ENCODE results near the gene CAND2. TPM values are rescaled to one million over a fixed set of nuclear protein-coding genes. Genes with fewer than 3 reads are reported as not detected.

CAND2 gene
- total and polyA plus RNA-seq, 2 donors: 0.42 to 1.4 TPM

GRCh38 chr3:12766541-12766940 lies 29.9 kb upstream of the CAND2 start:
- H3K27ac ChIP-seq (ENCODE audit: low read depth in 1 of 2, low read length in 1 of 2): no peak overlapping the region
- DNase-seq (ENCODE audit: low read depth in 6 of 9, low spot score in 9 of 9): no peak
- H3K36me3 ChIP-seq (ENCODE audit: control insufficient read depth in 2 of 2, insufficient read depth in 2 of 2, low read length in 1 of 2): no peaks in the 10 kb centered on the region
- H3K27me3 ChIP-seq (ENCODE audit: control insufficient read depth in 2 of 2, insufficient read depth in 1 of 2, low read length in 1 of 2): no peaks in the 10 kb centered on the region
- H3K9me3 ChIP-seq (ENCODE audit: control insufficient read depth in 2 of 2, insufficient read depth in 1 of 2, low read length in 1 of 2): no peaks in the 10 kb centered on the region
- no peaks in the 10 kb centered on the region for H3K4me1 ChIP-seq (ENCODE audit: control insufficient read depth in 2 of 2, insufficient read depth in 2 of 2, low read length in 2 of 2)
- 96% methylated on average over 6 of the region's 6 CpGs for WGBS
- no peak overlapping the region for H3K4me3 ChIP-seq (ENCODE audit: low read length in 2 of 2)

GRCh38 chr3:12768579-12769527 lies 27.6 kb upstream of the CAND2 start:
- no peak for DNase-seq (ENCODE audit: low read depth in 6 of 9, low spot score in 9 of 9)
- WGBS: 89% methylated on average over 52 of the region's 54 CpGs

GRCh38 chr3:12769761-12770160 lies 26.7 kb upstream of the CAND2 start:
- H3K4me3 ChIP-seq (ENCODE audit: low read length in 2 of 2): no peak overlapping the region
- peaks cover 0 to 2% of the 10 kb centered on the region in 2 donors for H3K27me3 ChIP-seq (ENCODE audit: control insufficient read depth in 2 of 2, insufficient read depth in 1 of 2, low read length in 1 of 2)
- no peaks in the 10 kb centered on the region for H3K4me1 ChIP-seq (ENCODE audit: control insufficient read depth in 2 of 2, insufficient read depth in 2 of 2, low read length in 2 of 2)
- H3K27ac ChIP-seq (ENCODE audit: low read depth in 1 of 2, low read length in 1 of 2): no peak overlapping the region
- no peak for DNase-seq (ENCODE audit: low read depth in 6 of 9, low spot score in 9 of 9)
- H3K36me3 ChIP-seq (ENCODE audit: control insufficient read depth in 2 of 2, insufficient read depth in 2 of 2, low read length in 1 of 2): no peaks in the 10 kb centered on the region
- H3K9me3 ChIP-seq (ENCODE audit: control insufficient read depth in 2 of 2, insufficient read depth in 1 of 2, low read length in 1 of 2): no peaks in the 10 kb centered on the region
- 90% methylated on average over 2 of the region's 2 CpGs for WGBS

More at GRCh38 chr3:12768579-12769527, 27.6 kb upstream of the CAND2 start:
- Histone ChIP-seq H3K27me3 (ENCODE audit: control insufficient read depth in 2 of 2, insufficient read depth in 1 of 2, low read length in 1 of 2) (no peaks in the 10 kb centered on the region), H3K9me3 (ENCODE audit: control insufficient read depth in 2 of 2, insufficient read depth in 1 of 2, low read length in 1 of 2) (no peaks in the 10 kb centered on the region), H3K4me1 (ENCODE audit: control insufficient read depth in 2 of 2, insufficient read depth in 2 of 2, low read length in 2 of 2) (no peaks in the 10 kb centered on the region), H3K27ac (ENCODE audit: low read depth in 1 of 2, low read length in 1 of 2) (no peak overlapping the region), H3K36me3 (ENCODE audit: control insufficient read depth in 2 of 2, insufficient read depth in 2 of 2, low read length in 1 of 2) (no peaks in the 10 kb centered on the region), H3K4me3 (ENCODE audit: low read length in 2 of 2) (no peak overlapping the region)

- Histone ChIP-seq H3K27me3 (ENCODE audit: control insufficient read depth in 2 of 2, insufficient read depth in 1 of 2, low read length in 1 of 2) (peaks cover 0 to 2% of the 10 kb centered on the region in 2 donors), H3K4me1 (ENCODE audit: control insufficient read depth in 2 of 2, insufficient read depth in 2 of 2, low read length in 2 of 2) (no peaks in the 10 kb centered on the region), H3K27ac (ENCODE audit: low read depth in 1 of 2, low read length in 1 of 2) (no peak overlapping the region), H3K36me3 (ENCODE audit: control insufficient read depth in 2 of 2, insufficient read depth in 2 of 2, low read length in 1 of 2) (no peaks in the 10 kb centered on the region), H3K4me3 (ENCODE audit: low read length in 2 of 2) (no peak overlapping the region), H3K9me3 (ENCODE audit: control insufficient read depth in 2 of 2, insufficient read depth in 1 of 2, low read length in 1 of 2) (no peaks in the 10 kb centered on the region)
- whole genome bisulfite sequencing: 96% methylated on average over 9 of the region's 9 CpGs
- no peak for DNase-seq (ENCODE audit: low read depth in 6 of 9, low spot score in 9 of 9)
Measured at GRCh38 chr3:12771236-12771635, 25.2 kb upstream of the CAND2 start.

GRCh38 chr3:12772462-12772861 lies 24.0 kb upstream of the CAND2 start:
- no peaks in the 10 kb centered on the region for H3K36me3 ChIP-seq (ENCODE audit: control insufficient read depth in 2 of 2, insufficient read depth in 2 of 2, low read length in 1 of 2)
- no peak overlapping the region for H3K27ac ChIP-seq (ENCODE audit: low read depth in 1 of 2, low read length in 1 of 2)
- no peak overlapping the region for H3K4me3 ChIP-seq (ENCODE audit: low read length in 2 of 2)
- no peak for DNase-seq (ENCODE audit: low read depth in 6 of 9, low spot score in 9 of 9)
- no peaks in the 10 kb centered on the region for H3K4me1 ChIP-seq (ENCODE audit: control insufficient read depth in 2 of 2, insufficient read depth in 2 of 2, low read length in 2 of 2)
- peaks cover 0 to 2% of the 10 kb centered on the region in 2 donors for H3K27me3 ChIP-seq (ENCODE audit: control insufficient read depth in 2 of 2, insufficient read depth in 1 of 2, low read length in 1 of 2)
- WGBS: 77% methylated on average over 5 of the region's 5 CpGs
- no peaks in the 10 kb centered on the region for H3K9me3 ChIP-seq (ENCODE audit: control insufficient read depth in 2 of 2, insufficient read depth in 1 of 2, low read length in 1 of 2)

GRCh38 chr3:12773030-12773709 lies 23.3 kb upstream of the CAND2 start:
- H3K9me3 ChIP-seq (ENCODE audit: control insufficient read depth in 2 of 2, insufficient read depth in 1 of 2, low read length in 1 of 2): no peaks in the 10 kb centered on the region
- H3K27me3 ChIP-seq (ENCODE audit: control insufficient read depth in 2 of 2, insufficient read depth in 1 of 2, low read length in 1 of 2): peaks cover 0 to 2% of the 10 kb centered on the region in 2 donors
- H3K36me3 ChIP-seq (ENCODE audit: control insufficient read depth in 2 of 2, insufficient read depth in 2 of 2, low read length in 1 of 2): no peaks in the 10 kb centered on the region
- H3K4me1 ChIP-seq (ENCODE audit: control insufficient read depth in 2 of 2, insufficient read depth in 2 of 2, low read length in 2 of 2): no peaks in the 10 kb centered on the region
- WGBS: 56% methylated on average over 2 of the region's 2 CpGs
- no peak overlapping the region for H3K4me3 ChIP-seq (ENCODE audit: low read length in 2 of 2)
- no peak overlapping the region for H3K27ac ChIP-seq (ENCODE audit: low read depth in 1 of 2, low read length in 1 of 2)
- DNase-seq (ENCODE audit: low read depth in 6 of 9, low spot score in 9 of 9): no peak

GRCh38 chr3:12773710-12774086 lies 22.8 kb upstream of the CAND2 start:
- Histone ChIP-seq H3K4me3 (ENCODE audit: low read length in 2 of 2) (no peak overlapping the region), H3K27me3 (ENCODE audit: control insufficient read depth in 2 of 2, insufficient read depth in 1 of 2, low read length in 1 of 2) (peaks cover 0 to 2% of the 10 kb centered on the region in 2 donors), H3K9me3 (ENCODE audit: control insufficient read depth in 2 of 2, insufficient read depth in 1 of 2, low read length in 1 of 2) (no peaks in the 10 kb centered on the region), H3K27ac (ENCODE audit: low read depth in 1 of 2, low read length in 1 of 2) (no peak overlapping the region), H3K36me3 (ENCODE audit: control insufficient read depth in 2 of 2, insufficient read depth in 2 of 2, low read length in 1 of 2) (no peaks in the 10 kb centered on the region), H3K4me1 (ENCODE audit: control insufficient read depth in 2 of 2, insufficient read depth in 2 of 2, low read length in 2 of 2) (no peaks in the 10 kb centered on the region)
- no peak for DNase-seq (ENCODE audit: low read depth in 6 of 9, low spot score in 9 of 9)
- WGBS: 95% methylated on average over 1 of the region's 1 CpG

- no peak overlapping the region for H3K27ac ChIP-seq (ENCODE audit: low read depth in 1 of 2, low read length in 1 of 2)
- H3K36me3 ChIP-seq (ENCODE audit: control insufficient read depth in 2 of 2, insufficient read depth in 2 of 2, low read length in 1 of 2): no peaks in the 10 kb centered on the region
- peaks cover 0 to 2% of the 10 kb centered on the region in 2 donors for H3K27me3 ChIP-seq (ENCODE audit: control insufficient read depth in 2 of 2, insufficient read depth in 1 of 2, low read length in 1 of 2)
- H3K4me1 ChIP-seq (ENCODE audit: control insufficient read depth in 2 of 2, insufficient read depth in 2 of 2, low read length in 2 of 2): no peaks in the 10 kb centered on the region
- DNase-seq (ENCODE audit: low read depth in 6 of 9, low spot score in 9 of 9): no peak
- no peaks in the 10 kb centered on the region for H3K9me3 ChIP-seq (ENCODE audit: control insufficient read depth in 2 of 2, insufficient read depth in 1 of 2, low read length in 1 of 2)
- no peak overlapping the region for H3K4me3 ChIP-seq (ENCODE audit: low read length in 2 of 2)
- 84% methylated on average over 4 of the region's 4 CpGs for WGBS
Measured at GRCh38 chr3:12774619-12775018, 21.9 kb upstream of the CAND2 start.

- WGBS: 89% methylated on average over 1 of the region's 1 CpG
- Histone ChIP-seq H3K4me3 (ENCODE audit: low read length in 2 of 2) (no peak overlapping the region), H3K9me3 (ENCODE audit: control insufficient read depth in 2 of 2, insufficient read depth in 1 of 2, low read length in 1 of 2) (no peaks in the 10 kb centered on the region), H3K4me1 (ENCODE audit: control insufficient read depth in 2 of 2, insufficient read depth in 2 of 2, low read length in 2 of 2) (no peaks in the 10 kb centered on the region), H3K27me3 (ENCODE audit: control insufficient read depth in 2 of 2, insufficient read depth in 1 of 2, low read length in 1 of 2) (peaks cover 0 to 2% of the 10 kb centered on the region in 2 donors), H3K27ac (ENCODE audit: low read depth in 1 of 2, low read length in 1 of 2) (no peak overlapping the region), H3K36me3 (ENCODE audit: control insufficient read depth in 2 of 2, insufficient read depth in 2 of 2, low read length in 1 of 2) (no peaks in the 10 kb centered on the region)
- no peak for DNase-seq (ENCODE audit: low read depth in 6 of 9, low spot score in 9 of 9)
Measured at GRCh38 chr3:12775226-12775625, 21.3 kb upstream of the CAND2 start.

All from thymus (tissue), 11 donors.